Lung (tissue), 12 donors: ENCODE data around the gene ADGRG1. TPM values are rescaled to one million over a fixed set of nuclear protein-coding genes. Genes with fewer than 3 reads are reported as not detected.
A peak's percentile ranks its signal among the peaks of the same experiment; 100 is the strongest.

Experiments used
- ATAC-seq: fragments of 200-7000 bp; cut with Tn5 transposase; one replicate; pipeline ENCODE4 v1.9.1; 2020; ENCODE audit warnings: moderate number of reproducible peaks; ENCODE audit not compliant: insufficient read depth, low FRiP score
- DNase-seq, 3 donors: peaks; one replicate each; pipeline ENCODE4 v3.0.0-alpha.2; 2013 to 2017
- H3K27ac ChIP-seq, 2 donors: one replicate each; pipeline ENCODE4 v1.5.1; 2013; ENCODE audit warnings: mild to moderate bottlenecking in 2 of 2, moderate library complexity in 2 of 2, control low read depth in 1 of 2, inconsistent platforms in 1 of 2, low read depth in 1 of 2, low read length in 1 of 2
- H3K27me3 ChIP-seq, 3 donors: one replicate each; pipeline ENCODE4 v1.5.1; 2013; ENCODE audit warnings: low read length in 2 of 3; ENCODE audit not compliant: control insufficient read depth in 3 of 3, insufficient read depth in 3 of 3
- H3K36me3 ChIP-seq, 4 donors: one replicate each; pipeline ENCODE4 v1.5.1; 2013; ENCODE audit warnings: low read length in 4 of 4, mild to moderate bottlenecking in 1 of 4, moderate library complexity in 1 of 4; ENCODE audit not compliant: control insufficient read depth in 4 of 4, insufficient read depth in 4 of 4
- H3K4me1 ChIP-seq, 5 donors: one replicate each; pipeline ENCODE4 v1.5.1; 2013; ENCODE audit warnings: low read length in 5 of 5, mild to moderate bottlenecking in 2 of 5, moderate library complexity in 1 of 5; ENCODE audit not compliant: control insufficient read depth in 5 of 5, insufficient read depth in 5 of 5
- H3K4me3 ChIP-seq: one replicate; pipeline ENCODE4 v1.5.1; 2013; ENCODE audit warnings: mild to moderate bottlenecking, control low read depth, moderate library complexity
- H3K9ac ChIP-seq, 2 donors: one replicate each; pipeline ENCODE4 v1.5.1; 2013; ENCODE audit warnings: low read length in 2 of 2, control low read depth in 1 of 2; ENCODE audit not compliant: insufficient read depth in 1 of 2
- H3K9me3 ChIP-seq, 4 donors: one replicate each; pipeline ENCODE4 v1.5.1; 2013; ENCODE audit warnings: low read length in 3 of 4, mild to moderate bottlenecking in 1 of 4, moderate library complexity in 1 of 4; ENCODE audit not compliant: control insufficient read depth in 4 of 4, insufficient read depth in 3 of 4
- CTCF ChIP-seq: IDR thresholded peaks from 2 replicates; pipeline ENCODE4 v1.5.1; 2012; ENCODE audit warnings: mild to moderate bottlenecking; ENCODE audit errors: control extremely low read depth, extremely low read depth
- WGBS, 2 donors: extraction: QIAGEN DNeasy Blood & Tissue Kit; methylation state at CpG; one replicate each; pipeline ENCODE4 v1.1.7; 2013; 5-methylcytosine and 5-hydroxymethylcytosine counted together
- polyA plus RNA-seq, 2 donors: library from polyadenylated mRNA; stranded (reverse); fragments of 200-250 nt; gene quantifications; one replicate each; pipeline ENCODE4 v1.2.1, GENCODE V29; 2013
- total RNA-seq, 2 donors: library from RNA; depleted of rRNA in 1 of 2; stranded (reverse); fragments of >200 nt in 1 of 2; gene quantifications; one replicate each; pipeline ENCODE4 v1.2.1, GENCODE V29; 2014 to 2021
- donor health status: control.
- donor health status: control.
- donor health status: Bipolar disorder and iron deficiency.
- donor health status: healthy.
- donor health status: DM: yes; HTN: yes; CAD: no.

ADGRG1 gene
- total and polyA plus RNA-seq, 4 donors = 8.8 to 74.4 (median 28.0) TPM

- ATAC-seq (no peak), DNase-seq (peak; percentile 35 to 43 (median 42))
- no peaks in the 10 kb centered on the region for H3K27me3 ChIP-seq
- H3K4me1 ChIP-seq = peaks cover 0 to 27% (median 4%) of the 10 kb centered on the region in 5 donors
- no peaks in the 10 kb centered on the region for H3K9me3 ChIP-seq
- H3K4me3 ChIP-seq = no peak overlapping the region
- no peak for TF ChIP-seq CTCF
- 68 to 71% methylated on average over 11 of the region's 11 CpGs for WGBS, 2 donors
- H3K27ac ChIP-seq = no peak overlapping the region
- peak overlapping the region in 1 of 2 donors; percentile 49 for H3K9ac ChIP-seq
- H3K36me3 ChIP-seq = no peaks in the 10 kb centered on the region
These were observed 75.8 kb downstream of the ADGRG1 start for GRCh38 chr16:57704011-57704904.

- 91 to 98% methylated on average over 4 of the region's 4 CpGs for WGBS, 2 donors
- H3K4me1 ChIP-seq = peaks cover 0 to 27% (median 4%) of the 10 kb centered on the region in 5 donors
- ATAC-seq (no peak), DNase-seq (no peak)
- H3K36me3 ChIP-seq = no peaks in the 10 kb centered on the region
- H3K9me3 ChIP-seq = no peaks in the 10 kb centered on the region
- H3K27ac ChIP-seq = no peak overlapping the region
- peak overlapping the region in 1 of 2 donors; percentile 49 for H3K9ac ChIP-seq
- no peak for TF ChIP-seq CTCF
- H3K4me3 ChIP-seq = no peak overlapping the region
- H3K27me3 ChIP-seq = no peaks in the 10 kb centered on the region
These were observed 76.7 kb downstream of the ADGRG1 start for GRCh38 chr16:57704905-57705852.

GRCh38 chr16:57706717-57707116 is 78.3 kb downstream of the ADGRG1 start:
- 80 to 83% methylated on average over 1 of the region's 1 CpG for WGBS, 2 donors
- DNase-seq (no peak), ATAC-seq (no peak)
- Histone ChIP-seq H3K4me3 (no peak overlapping the region), H3K4me1 (peaks cover 0 to 16% (median under 1%) of the 10 kb centered on the region in 5 donors), H3K27ac (no peak overlapping the region), H3K27me3 (peaks cover 0 to 2% (median 0%) of the 10 kb centered on the region in 3 donors), H3K36me3 (no peaks in the 10 kb centered on the region), H3K9me3 (no peaks in the 10 kb centered on the region), H3K9ac (no peak overlapping the region)
- no peak for TF ChIP-seq CTCF
